ENCODE data around the gene QKI.

The QKI gene

DNA sequence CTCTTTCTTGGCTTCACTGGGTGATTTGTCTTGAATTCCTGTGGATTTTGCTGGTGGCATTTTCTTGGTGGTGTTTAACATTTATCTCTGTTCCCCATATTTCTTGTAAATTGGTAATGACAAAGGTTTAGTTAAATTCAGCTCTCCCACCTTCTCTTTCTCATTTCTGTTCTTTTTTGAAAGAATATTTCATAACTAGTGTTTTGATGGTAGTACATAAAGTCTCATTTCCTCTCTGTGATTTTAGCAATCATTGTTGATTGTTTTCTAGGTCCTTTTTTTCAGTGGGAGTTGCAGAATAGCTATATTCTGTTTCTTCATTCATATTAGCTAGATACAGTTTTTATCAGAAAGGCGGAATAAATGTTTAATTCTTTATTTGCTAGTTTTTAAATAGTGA, 73.1 kb downstream of the QKI start:
- no peaks in the 10 kb centered on the region for H3K9me3 Mint-ChIP-seq
- ATAC-seq (replicated peaks; ENCODE audit: extremely low read depth, poor library complexity, severe bottlenecking) (no peak), DNase-seq (ENCODE audit: low spot score in 2 of 2) (no peak)
- H3K4me1 Mint-ChIP-seq, result peaks cover 63% of the 10 kb centered on the region
- no peaks in the 10 kb centered on the region for H3K27me3 Mint-ChIP-seq
- H3K27ac Mint-ChIP-seq (ENCODE audit: low read depth), result peak overlapping the region; percentile 2
- H3K4me3 Mint-ChIP-seq, result no peak overlapping the region
- H3K36me3 Mint-ChIP-seq (ENCODE audit: insufficient read depth), result peaks cover 4% of the 10 kb centered on the region

DNA sequence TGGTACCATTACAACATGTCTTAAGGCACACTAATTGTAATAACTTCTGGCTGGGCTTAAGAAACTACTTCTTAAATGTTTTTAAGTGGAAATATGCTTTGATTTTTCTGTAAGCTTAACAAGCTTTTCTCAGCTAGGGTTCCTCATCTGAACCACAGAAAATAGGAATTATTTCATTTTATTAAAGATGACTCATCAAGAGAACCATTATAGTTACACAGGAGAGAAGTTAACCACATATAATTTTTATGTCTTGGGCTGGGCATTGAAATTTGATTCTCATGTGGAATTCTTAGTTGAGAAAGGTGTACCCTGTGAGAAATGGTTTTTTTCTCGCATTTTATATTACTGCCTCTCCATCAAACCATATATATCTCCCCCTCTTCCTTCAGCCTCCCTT, 75.1 kb downstream of the QKI start:
- Mint-ChIP-seq H3K4me3 (no peak overlapping the region), H3K27ac (ENCODE audit: low read depth) (no peak overlapping the region), H3K4me1 (peaks cover 67% of the 10 kb centered on the region), H3K36me3 (ENCODE audit: insufficient read depth) (peaks cover 4% of the 10 kb centered on the region), H3K9me3 (no peaks in the 10 kb centered on the region), H3K27me3 (no peaks in the 10 kb centered on the region)
- DNase-seq (ENCODE audit: low spot score in 2 of 2) (no peak), ATAC-seq (replicated peaks; ENCODE audit: extremely low read depth, poor library complexity, severe bottlenecking) (no peak)

DNA sequence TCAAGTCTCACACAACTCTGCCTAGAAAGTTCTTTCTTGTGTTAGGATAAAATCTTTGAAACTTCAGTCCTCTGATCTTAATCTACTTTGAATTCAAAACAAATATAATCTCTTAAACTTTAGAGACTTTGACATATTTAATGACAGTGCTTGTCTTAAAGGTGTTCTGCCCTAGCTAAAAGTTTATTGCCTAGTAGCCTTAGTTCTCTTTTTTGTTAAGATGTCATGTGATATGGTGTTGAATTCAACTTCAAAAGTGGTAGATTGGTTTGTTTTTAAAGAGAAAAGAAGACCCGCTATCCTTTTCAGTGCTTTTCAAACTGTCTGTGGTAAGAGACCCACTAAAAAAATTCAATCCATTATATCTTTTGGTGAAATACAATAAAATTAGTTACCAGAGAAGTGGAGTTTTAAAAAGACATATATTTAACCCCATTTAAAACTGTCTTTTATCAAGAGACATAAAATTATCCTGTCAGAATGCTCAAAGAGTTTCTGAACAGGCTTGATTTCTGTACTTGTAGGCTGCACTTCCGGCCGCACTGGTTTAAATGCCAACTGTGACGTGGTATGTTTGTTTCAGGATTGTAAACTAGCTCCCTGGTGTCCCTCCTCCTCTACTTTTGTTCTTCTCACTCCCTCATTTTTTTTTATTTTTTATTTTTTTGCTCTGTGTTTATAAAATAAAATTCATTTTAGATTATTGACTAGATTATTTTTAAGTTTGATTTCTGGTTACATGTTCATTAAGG, 76.5 kb downstream of the QKI start:
- no peaks in the 10 kb centered on the region for H3K27me3 Mint-ChIP-seq
- H3K27ac Mint-ChIP-seq (ENCODE audit: low read depth), result no peak overlapping the region
- H3K4me3 Mint-ChIP-seq, result no peak overlapping the region
- H3K4me1 Mint-ChIP-seq, result peaks cover 61% of the 10 kb centered on the region
- no peak for DNase-seq (ENCODE audit: low spot score in 2 of 2)
- H3K36me3 Mint-ChIP-seq (ENCODE audit: insufficient read depth), result peaks cover 3% of the 10 kb centered on the region
- ATAC-seq (replicated peaks; ENCODE audit: extremely low read depth, poor library complexity, severe bottlenecking), result no peak
- H3K9me3 Mint-ChIP-seq, result no peaks in the 10 kb centered on the region

DNA sequence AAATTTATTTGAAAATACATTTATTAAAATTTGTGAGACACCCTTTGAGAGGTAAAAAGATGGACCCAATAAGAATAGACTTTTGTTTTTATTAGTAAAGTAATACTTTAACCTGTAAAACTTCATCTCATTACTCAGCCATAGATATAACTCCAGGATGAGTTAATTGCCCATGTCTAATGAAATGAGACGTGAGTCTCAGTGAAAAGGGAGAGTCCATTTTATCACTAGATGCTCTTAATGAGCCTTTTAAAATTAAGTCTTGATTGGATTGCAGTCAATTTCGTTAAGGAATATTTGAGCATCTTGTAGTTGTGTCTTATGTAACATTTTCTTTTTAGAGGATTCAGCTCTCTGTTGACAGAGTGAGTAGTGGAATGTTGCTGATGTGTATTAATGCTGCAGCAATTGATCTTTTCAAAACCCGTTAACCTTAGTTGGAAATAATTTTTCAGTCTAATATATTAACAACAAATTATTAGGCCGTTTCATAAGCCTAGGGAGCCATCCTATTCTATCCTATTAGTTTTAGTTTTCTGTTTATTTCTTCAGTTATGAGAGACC, 77.3 kb downstream of the QKI start:
- Mint-ChIP-seq H3K36me3 (ENCODE audit: insufficient read depth) (peaks cover 4% of the 10 kb centered on the region), H3K27ac (ENCODE audit: low read depth) (no peak overlapping the region), H3K9me3 (no peaks in the 10 kb centered on the region), H3K27me3 (no peaks in the 10 kb centered on the region), H3K4me3 (no peak overlapping the region), H3K4me1 (peaks cover 62% of the 10 kb centered on the region)
- ATAC-seq (replicated peaks; ENCODE audit: extremely low read depth, poor library complexity, severe bottlenecking) (no peak), DNase-seq (ENCODE audit: low spot score in 2 of 2) (no peak)

DNA sequence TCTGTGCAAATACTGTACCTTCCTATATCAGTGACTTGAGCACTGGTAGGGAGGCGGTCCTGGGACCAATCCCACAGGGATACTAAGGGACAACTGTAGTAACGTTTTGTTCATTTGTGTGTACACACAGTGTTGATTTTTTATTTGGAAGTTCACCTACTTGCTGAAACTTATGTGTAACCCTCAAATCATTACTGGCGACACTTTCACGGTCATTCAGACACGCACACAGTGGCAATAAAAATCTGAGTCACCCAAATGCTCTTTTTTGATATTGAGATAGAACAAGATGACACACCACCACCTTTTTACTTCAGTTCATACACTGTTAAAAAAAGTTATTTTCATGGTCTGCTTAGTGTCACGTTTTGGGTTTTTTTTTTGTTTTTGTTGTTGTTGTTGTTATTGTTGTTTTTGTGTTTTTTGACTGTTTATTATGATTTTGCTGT, 79.8 kb downstream of the QKI start:
- H3K27ac Mint-ChIP-seq (ENCODE audit: low read depth), result no peak overlapping the region
- H3K36me3 Mint-ChIP-seq (ENCODE audit: insufficient read depth), result peaks cover 4% of the 10 kb centered on the region
- H3K27me3 Mint-ChIP-seq, result no peaks in the 10 kb centered on the region
- DNase-seq (ENCODE audit: low spot score in 2 of 2), result no peak
- H3K4me1 Mint-ChIP-seq, result peaks cover 41% of the 10 kb centered on the region
- H3K9me3 Mint-ChIP-seq, result no peaks in the 10 kb centered on the region
- no peak for ATAC-seq (replicated peaks; ENCODE audit: extremely low read depth, poor library complexity, severe bottlenecking)
- H3K4me3 Mint-ChIP-seq, result no peak overlapping the region

DNA sequence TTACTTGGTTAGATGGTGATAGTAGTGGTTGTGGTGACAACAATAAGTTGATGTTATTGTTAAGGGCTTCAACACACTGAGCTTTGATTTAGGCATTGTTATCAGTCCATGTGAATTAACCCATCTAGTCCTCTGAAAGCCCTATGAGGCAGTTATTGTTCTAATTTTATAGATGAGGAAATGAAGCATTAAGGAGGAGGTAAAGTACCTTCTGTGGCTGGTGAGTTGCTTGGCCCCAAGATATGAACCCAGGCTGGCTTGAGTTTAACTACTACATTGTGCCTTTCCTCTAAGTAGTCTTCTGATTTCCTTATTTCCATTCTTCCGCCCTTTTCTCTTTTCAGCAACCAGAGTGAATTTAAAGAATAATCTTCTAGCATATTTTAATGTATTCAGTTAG, 81.7 kb downstream of the QKI start:
- peaks cover 1% of the 10 kb centered on the region for H3K36me3 Mint-ChIP-seq (ENCODE audit: insufficient read depth)
- H3K27ac Mint-ChIP-seq (ENCODE audit: low read depth), result no peak overlapping the region
- ATAC-seq (replicated peaks; ENCODE audit: extremely low read depth, poor library complexity, severe bottlenecking) (no peak), DNase-seq (ENCODE audit: low spot score in 2 of 2) (no peak)
- no peak overlapping the region for H3K4me3 Mint-ChIP-seq
- peaks cover 30% of the 10 kb centered on the region for H3K4me1 Mint-ChIP-seq
- no peaks in the 10 kb centered on the region for H3K27me3 Mint-ChIP-seq
- H3K9me3 Mint-ChIP-seq, result no peaks in the 10 kb centered on the region

DNA sequence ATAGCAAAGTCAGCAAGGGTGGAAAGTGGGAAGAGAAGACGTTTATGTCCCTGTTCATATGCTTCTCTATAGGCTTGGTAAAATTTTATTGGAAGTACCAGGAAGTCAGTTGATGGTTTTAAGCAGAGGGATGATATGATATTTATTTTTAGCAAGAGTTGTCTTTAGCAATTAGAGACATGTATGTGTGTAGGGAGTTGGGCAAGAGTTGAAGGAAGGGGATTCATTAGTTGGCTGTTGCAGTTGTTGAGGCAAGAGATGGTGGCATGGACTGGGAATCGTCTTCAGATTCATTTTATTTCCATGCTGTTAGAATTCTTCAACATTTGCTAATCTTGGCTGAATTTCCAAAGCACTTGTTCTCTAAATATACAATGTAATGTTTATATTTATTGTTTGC, 85.6 kb downstream of the QKI start:
- peaks cover 40% of the 10 kb centered on the region for H3K4me1 Mint-ChIP-seq
- H3K4me3 Mint-ChIP-seq, result no peak overlapping the region
- H3K9me3 Mint-ChIP-seq, result no peaks in the 10 kb centered on the region
- ATAC-seq (replicated peaks; ENCODE audit: extremely low read depth, poor library complexity, severe bottlenecking) (no peak), DNase-seq (ENCODE audit: low spot score in 2 of 2) (no peak)
- peak overlapping the region; percentile 30 for H3K27ac Mint-ChIP-seq (ENCODE audit: low read depth)
- no peaks in the 10 kb centered on the region for H3K27me3 Mint-ChIP-seq
- peaks cover 1% of the 10 kb centered on the region for H3K36me3 Mint-ChIP-seq (ENCODE audit: insufficient read depth)

DNA sequence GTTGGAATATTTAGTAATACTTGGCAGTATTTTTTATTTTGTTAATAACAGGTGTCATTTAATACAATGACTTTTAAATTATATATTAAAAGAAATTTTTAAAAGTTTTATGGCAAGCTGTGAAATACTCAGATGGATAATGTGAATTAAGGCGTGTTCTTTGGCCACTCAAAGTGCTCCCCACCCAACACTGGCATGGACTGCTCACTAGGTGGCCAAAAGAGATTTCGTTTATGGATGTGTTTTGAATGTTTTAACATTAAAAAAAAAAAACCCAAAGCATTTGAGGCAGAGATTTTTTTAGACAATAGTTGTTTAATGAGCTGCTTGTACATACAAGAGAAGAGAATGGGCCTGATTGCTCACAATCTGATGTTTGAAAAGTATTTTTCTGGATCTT, 86.5 kb downstream of the QKI start:
- no peak for ATAC-seq (replicated peaks; ENCODE audit: extremely low read depth, poor library complexity, severe bottlenecking)
- Mint-ChIP-seq H3K27ac (ENCODE audit: low read depth) (no peak overlapping the region), H3K4me1 (peaks cover 35% of the 10 kb centered on the region), H3K36me3 (ENCODE audit: insufficient read depth) (peaks cover under 1% of the 10 kb centered on the region), H3K27me3 (no peaks in the 10 kb centered on the region), H3K9me3 (no peaks in the 10 kb centered on the region), H3K4me3 (no peak overlapping the region)
- DNase-seq (ENCODE audit: low spot score in 2 of 2), result no peak

DNA sequence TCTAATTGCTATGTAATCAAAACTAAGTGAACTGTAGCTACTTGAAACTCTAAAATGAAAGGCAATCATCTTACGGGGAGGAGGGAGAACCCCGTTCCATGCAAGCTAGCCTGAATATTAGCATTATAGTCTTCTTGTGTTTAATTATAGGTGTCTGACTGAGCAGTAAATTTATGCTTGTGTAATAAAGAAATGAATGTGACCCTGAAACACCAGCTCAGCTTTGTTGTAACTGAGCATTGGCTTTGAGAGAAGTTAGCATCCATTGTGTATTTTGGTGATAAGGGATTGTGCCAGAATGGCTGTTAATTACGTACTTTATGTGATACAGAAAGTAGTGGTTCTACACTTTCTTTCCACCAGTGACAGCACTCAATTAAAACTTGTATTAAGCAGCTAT, 86.9 kb downstream of the QKI start:
- peaks cover 31% of the 10 kb centered on the region for H3K4me1 Mint-ChIP-seq
- no peak overlapping the region for H3K4me3 Mint-ChIP-seq
- H3K9me3 Mint-ChIP-seq, result no peaks in the 10 kb centered on the region
- ATAC-seq (replicated peaks; ENCODE audit: extremely low read depth, poor library complexity, severe bottlenecking) (no peak), DNase-seq (ENCODE audit: low spot score in 2 of 2) (no peak)
- H3K27me3 Mint-ChIP-seq, result no peaks in the 10 kb centered on the region
- H3K27ac Mint-ChIP-seq (ENCODE audit: low read depth), result no peak overlapping the region
- H3K36me3 Mint-ChIP-seq (ENCODE audit: insufficient read depth), result no peaks in the 10 kb centered on the region

DNA sequence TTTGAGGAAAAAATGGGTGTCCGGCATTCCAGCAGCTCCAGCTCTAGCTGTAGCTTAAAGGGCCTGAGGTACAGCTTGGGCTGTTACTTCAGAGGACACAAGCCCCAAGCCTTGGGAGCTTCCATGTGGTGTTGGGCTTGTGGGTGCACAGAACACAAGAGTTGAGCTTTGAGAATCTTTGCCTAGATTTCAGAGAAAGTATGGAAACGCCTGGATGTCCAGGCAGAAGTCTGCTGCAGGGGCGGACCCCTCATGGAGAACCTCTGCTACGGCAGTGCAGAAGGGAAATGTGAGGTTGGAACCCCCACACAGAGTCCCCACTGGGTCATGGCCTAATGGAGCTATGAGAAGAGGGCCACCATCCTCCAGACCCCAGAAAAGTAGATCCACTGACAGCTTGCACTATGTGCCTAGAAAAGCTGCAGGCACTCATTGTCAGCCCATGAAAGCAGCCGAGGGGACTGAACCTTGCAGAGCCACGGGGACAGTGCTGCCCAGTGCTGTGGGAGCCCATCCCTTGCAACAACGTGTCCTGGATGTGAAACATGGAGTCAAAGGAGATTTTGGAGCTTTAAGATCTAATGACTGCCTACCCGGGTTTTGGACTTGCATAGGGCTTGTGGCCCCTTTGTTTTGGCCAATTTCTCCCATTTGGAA, 90.6 kb downstream of the QKI start:
- DNase-seq (ENCODE audit: low spot score in 2 of 2) (no peak), ATAC-seq (replicated peaks; ENCODE audit: extremely low read depth, poor library complexity, severe bottlenecking) (no peak)
- Mint-ChIP-seq H3K27me3 (no peaks in the 10 kb centered on the region), H3K27ac (ENCODE audit: low read depth) (no peak overlapping the region), H3K4me1 (peaks cover 18% of the 10 kb centered on the region), H3K9me3 (no peaks in the 10 kb centered on the region), H3K4me3 (no peak overlapping the region), H3K36me3 (ENCODE audit: insufficient read depth) (peaks cover 2% of the 10 kb centered on the region)

DNA sequence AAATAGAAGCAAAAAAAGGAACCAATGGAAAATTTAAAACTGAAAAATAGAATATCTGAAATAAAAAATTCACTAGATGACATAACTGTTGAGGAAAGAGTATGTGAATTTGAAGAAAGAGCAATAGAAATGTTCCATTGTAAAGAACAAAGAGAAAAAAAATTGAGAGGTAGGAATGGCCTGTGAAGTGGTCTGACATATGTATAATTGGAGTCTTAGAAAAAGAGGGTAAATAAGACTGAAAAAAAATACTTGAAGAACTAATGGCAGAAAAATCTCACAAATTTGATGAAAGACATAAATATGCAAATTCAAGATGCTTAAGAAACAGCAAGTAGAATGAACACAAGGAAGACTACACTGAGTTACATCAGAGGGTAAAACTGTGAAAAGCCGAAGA, 93.4 kb downstream of the QKI start:
- Mint-ChIP-seq H3K4me1 (peaks cover 14% of the 10 kb centered on the region), H3K9me3 (no peaks in the 10 kb centered on the region)

DNA sequence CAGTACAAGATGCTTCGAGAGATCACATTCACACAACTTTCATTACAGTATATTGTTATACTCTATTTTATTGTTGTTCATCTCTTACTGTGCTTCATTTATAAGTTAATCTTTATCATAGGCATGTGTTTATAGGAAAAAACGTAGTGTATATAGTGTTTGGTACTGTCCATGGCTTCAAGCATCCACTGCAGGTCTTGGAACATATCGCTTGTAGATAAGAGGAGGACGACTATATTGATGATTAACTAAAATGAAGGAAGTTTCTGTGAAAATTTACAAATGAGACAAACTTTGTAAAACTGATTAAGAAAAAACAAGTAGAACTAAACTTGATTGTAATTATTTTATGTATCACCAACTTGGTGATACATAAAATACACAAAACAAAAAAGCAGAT, 98.5 kb downstream of the QKI start:
- no peak for ATAC-seq (replicated peaks; ENCODE audit: extremely low read depth, poor library complexity, severe bottlenecking)
- Mint-ChIP-seq H3K27me3 (no peaks in the 10 kb centered on the region), H3K4me1 (peaks cover 24% of the 10 kb centered on the region), H3K27ac (ENCODE audit: low read depth) (no peak overlapping the region), H3K36me3 (ENCODE audit: insufficient read depth) (peaks cover 4% of the 10 kb centered on the region), H3K9me3 (no peaks in the 10 kb centered on the region), H3K4me3 (no peak overlapping the region)
- DNase-seq (ENCODE audit: low spot score in 2 of 2), result no peak

More for the DNA sequence above, 93.4 kb downstream of the QKI start:
- Mint-ChIP-seq H3K36me3 (ENCODE audit: insufficient read depth) (peaks cover 2% of the 10 kb centered on the region), H3K4me3 (no peak overlapping the region), H3K27ac (ENCODE audit: low read depth) (no peak overlapping the region), H3K27me3 (no peaks in the 10 kb centered on the region)
- ATAC-seq (replicated peaks; ENCODE audit: extremely low read depth, poor library complexity, severe bottlenecking) (no peak), DNase-seq (ENCODE audit: low spot score in 2 of 2) (no peak)

DNA sequence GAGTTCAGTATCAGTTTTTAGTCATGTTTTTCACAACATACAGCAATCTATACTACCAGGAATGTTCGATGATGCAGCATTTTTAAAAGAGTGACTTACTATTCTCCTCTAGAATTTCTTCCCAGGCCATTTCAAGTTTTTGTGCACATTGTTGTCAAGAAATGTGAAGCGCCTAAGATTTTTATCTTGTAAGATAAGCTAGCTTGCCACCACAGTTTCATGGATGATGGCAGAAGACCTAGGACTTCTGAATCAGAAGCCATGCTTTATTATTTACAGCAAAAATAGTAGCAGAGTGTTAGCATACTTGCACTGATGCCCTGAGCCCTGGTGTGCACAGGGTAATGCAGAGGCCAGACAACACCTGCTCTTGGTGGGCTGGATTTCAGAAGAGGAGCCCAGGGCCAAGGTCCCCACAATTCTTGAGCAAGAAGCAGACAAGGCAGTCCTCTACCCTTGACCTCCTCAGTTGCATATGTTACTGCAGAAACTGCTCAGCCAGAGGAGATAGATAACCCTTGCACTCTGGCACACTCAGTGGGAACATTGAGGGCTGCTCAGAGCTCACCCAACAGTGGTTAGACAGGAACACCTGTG, 99.2 kb downstream of the QKI start:
- Mint-ChIP-seq H3K27me3 (no peaks in the 10 kb centered on the region), H3K4me3 (no peak overlapping the region), H3K36me3 (ENCODE audit: insufficient read depth) (peaks cover 2% of the 10 kb centered on the region), H3K9me3 (no peaks in the 10 kb centered on the region), H3K4me1 (peaks cover 27% of the 10 kb centered on the region), H3K27ac (ENCODE audit: low read depth) (no peak overlapping the region)
- DNase-seq (ENCODE audit: low spot score in 2 of 2) (no peak), ATAC-seq (replicated peaks; ENCODE audit: extremely low read depth, poor library complexity, severe bottlenecking) (no peak)
